Measurements from ENCODE around the gene RBMS3.

GRCh38 chr3:29940759-29941323 lies 660.0 kb downstream of the RBMS3 start:
- TF ChIP-seq POLR2A (IDR thresholded peaks at IDR 0.05) (no peak), CTCF (IDR thresholded peaks at IDR 0.05) (no peak)
